Left ventricle myocardium inferior (tissue), 1 donor: ENCODE results near the gene PEX7. TPM values are rescaled to one million over a fixed set of nuclear protein-coding genes. Genes with fewer than 3 reads are reported as not detected.

Experiments used
- DNase-seq: peaks from one replicate; pipeline ENCODE4 v3.0.0-alpha.2; 2020
- H3K27ac ChIP-seq: fragments of 200-600 bp; replicated peaks from 2 replicates; pipeline ENCODE4 v1.8.0; 2021
- H3K27me3 ChIP-seq: fragments of 200-600 bp; 2 replicates; pipeline ENCODE4 v1.8.0; 2021; ENCODE audit warnings: low read depth
- H3K36me3 ChIP-seq: fragments of 200-600 bp; 2 replicates; pipeline ENCODE4 v1.8.0; 2021
- H3K4me1 ChIP-seq: fragments of 200-600 bp; 2 replicates; pipeline ENCODE4 v1.8.0; 2021
- H3K4me3 ChIP-seq: fragments of 200-600 bp; 2 replicates; pipeline ENCODE4 v1.8.0; 2021; ENCODE audit warnings: mild to moderate bottlenecking, moderate library complexity
- H3K9me3 ChIP-seq: fragments of 200-600 bp; replicated peaks from 2 replicates; pipeline ENCODE4 v1.8.0; 2021
- intact Hi-C: fragments of 100-400 bp; cut with micrococcal nuclease; formaldehyde crosslinking; loops from one replicate; pipeline ENCODE4 v1.11.0; 2022
- total RNA-seq: library from RNA; stranded (reverse); fragmentation: NEBNext Ultra II Directional; extraction: Animal tissue kit (Norgen Biotek cat#: 25700); gene quantifications from one replicate; pipeline ENCODE4 v1.2.1, GENCODE V29; 2021
- TF ChIP-seq, protein P1 (sequence below): fragments of 200-600 bp; IDR thresholded peaks from 2 replicates; pipeline ENCODE4 v1.8.0; 2021; ENCODE audit warnings: antibody characterized with exemption, mild to moderate bottlenecking, borderline replicate concordance
- donor health status: DM: no; HTN: yes; CAD: no; lungs with severe emphysema.

The PEX7 gene
- total RNA-seq, 1 donor from 2014 or later: 14.8 TPM

DNA sequence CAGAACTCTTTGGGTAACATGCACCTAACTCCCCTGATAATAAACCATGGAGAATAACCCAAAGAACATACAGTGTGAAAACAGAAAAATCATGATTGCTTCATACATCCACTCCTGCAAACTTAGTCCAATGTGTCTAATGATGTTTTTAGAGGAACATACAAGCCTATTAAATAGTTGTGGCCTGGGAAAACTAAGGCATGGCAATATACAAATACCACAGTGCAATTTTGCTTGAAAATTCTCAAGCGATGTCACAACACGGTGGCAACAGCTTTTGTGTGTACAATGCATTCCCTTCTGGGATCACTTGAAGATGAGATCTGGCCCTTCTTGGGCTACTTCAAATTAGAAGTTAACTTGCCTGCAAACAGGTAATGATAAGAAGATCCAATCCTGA, 46.8 kb upstream of the PEX7 start:
- TF ChIP-seq, protein P1, sequence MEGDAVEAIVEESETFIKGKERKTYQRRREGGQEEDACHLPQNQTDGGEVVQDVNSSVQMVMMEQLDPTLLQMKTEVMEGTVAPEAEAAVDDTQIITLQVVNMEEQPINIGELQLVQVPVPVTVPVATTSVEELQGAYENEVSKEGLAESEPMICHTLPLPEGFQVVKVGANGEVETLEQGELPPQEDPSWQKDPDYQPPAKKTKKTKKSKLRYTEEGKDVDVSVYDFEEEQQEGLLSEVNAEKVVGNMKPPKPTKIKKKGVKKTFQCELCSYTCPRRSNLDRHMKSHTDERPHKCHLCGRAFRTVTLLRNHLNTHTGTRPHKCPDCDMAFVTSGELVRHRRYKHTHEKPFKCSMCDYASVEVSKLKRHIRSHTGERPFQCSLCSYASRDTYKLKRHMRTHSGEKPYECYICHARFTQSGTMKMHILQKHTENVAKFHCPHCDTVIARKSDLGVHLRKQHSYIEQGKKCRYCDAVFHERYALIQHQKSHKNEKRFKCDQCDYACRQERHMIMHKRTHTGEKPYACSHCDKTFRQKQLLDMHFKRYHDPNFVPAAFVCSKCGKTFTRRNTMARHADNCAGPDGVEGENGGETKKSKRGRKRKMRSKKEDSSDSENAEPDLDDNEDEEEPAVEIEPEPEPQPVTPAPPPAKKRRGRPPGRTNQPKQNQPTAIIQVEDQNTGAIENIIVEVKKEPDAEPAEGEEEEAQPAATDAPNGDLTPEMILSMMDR: no peak
- H3K4me3 ChIP-seq: no peak overlapping the region
- peak overlapping the region; percentile 68 for H3K27ac ChIP-seq
- no peaks in the 10 kb centered on the region for H3K36me3 ChIP-seq
- H3K27me3 ChIP-seq: no peaks in the 10 kb centered on the region
- DNase-seq: no peak
- intact Hi-C loops: no loop called here
- H3K4me1 ChIP-seq: peaks cover 91% of the 10 kb centered on the region
- H3K9me3 ChIP-seq: no peaks in the 10 kb centered on the region

DNA sequence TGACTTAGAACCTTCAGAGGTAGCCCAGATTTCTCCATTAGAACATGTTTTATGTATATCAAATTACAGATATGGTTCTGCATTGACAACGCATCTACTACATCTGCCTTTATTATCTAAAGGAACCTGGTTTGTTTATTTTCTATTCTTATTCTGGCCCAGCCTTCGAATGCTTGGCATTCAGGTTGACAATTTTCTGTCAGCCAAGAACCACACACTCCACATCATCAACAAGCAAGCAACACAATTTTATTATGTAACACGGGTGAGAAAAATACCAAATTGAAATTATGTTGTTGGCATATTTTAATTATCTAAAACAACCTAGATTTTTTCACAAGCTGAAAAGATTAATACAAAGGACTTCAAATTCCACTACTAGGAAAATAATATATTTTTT, 44.7 kb upstream of the PEX7 start:
- intact Hi-C loops: no loop called here
- Histone ChIP-seq H3K4me3 (no peak overlapping the region), H3K27me3 (no peaks in the 10 kb centered on the region), H3K9me3 (no peaks in the 10 kb centered on the region), H3K4me1 (peaks cover 91% of the 10 kb centered on the region), H3K27ac (peak overlapping the region; percentile 65), H3K36me3 (no peaks in the 10 kb centered on the region)
- TF ChIP-seq, protein P1: no peak
- DNase-seq: no peak

DNA sequence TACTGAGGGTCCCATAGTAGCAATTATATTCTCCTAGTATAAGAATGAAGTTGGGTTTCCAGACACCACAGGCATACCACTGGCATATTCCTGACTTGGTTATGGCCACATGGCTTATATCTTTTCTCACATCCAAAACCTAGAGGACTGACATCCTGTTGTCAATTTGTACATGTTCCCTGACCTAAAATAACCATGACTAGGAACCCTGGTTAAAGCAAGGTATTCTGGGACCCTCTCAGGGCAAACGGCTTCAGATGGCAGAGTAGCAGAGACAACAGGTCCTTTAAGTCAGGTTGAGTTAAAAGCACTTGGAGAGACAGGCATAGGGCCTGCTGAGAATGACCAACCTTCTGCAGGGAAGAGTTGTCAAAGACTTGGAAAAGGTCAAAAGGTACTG, 42.7 kb upstream of the PEX7 start:
- Histone ChIP-seq H3K27me3 (no peaks in the 10 kb centered on the region), H3K4me1 (peaks cover 91% of the 10 kb centered on the region), H3K36me3 (no peaks in the 10 kb centered on the region), H3K9me3 (no peaks in the 10 kb centered on the region), H3K4me3 (no peak overlapping the region), H3K27ac (peak overlapping the region; percentile 60)
- intact Hi-C loops: no loop called here
- TF ChIP-seq, protein P1: no peak
- DNase-seq: no peak

DNA sequence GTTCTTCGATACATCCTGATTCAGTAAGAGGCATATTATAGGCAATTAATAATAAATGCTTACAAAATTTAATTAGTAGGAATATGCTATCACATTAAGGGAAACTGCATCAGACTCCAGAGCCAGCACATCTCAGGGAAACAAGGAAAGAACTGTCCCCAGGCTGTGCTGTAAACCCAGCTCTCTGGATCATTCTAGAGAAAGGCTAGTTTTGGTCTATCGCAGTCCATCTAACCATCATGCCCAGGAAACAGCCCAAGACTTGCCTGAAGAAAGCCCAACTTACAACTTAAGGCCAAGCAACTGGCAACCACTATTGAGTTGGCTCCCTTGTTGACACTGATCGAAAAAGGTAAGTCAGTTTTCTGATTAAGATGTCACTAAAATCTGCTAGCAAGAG, 41.4 kb upstream of the PEX7 start:
- H3K36me3 ChIP-seq: no peaks in the 10 kb centered on the region
- intact Hi-C loops: no loop called here
- TF ChIP-seq, protein P1: no peak
- H3K27me3 ChIP-seq: no peaks in the 10 kb centered on the region
- DNase-seq: no peak
- peak overlapping the region; percentile 22 for H3K27ac ChIP-seq
- H3K4me3 ChIP-seq: no peak overlapping the region
- H3K9me3 ChIP-seq: no peaks in the 10 kb centered on the region
- H3K4me1 ChIP-seq: peaks cover 93% of the 10 kb centered on the region

DNA sequence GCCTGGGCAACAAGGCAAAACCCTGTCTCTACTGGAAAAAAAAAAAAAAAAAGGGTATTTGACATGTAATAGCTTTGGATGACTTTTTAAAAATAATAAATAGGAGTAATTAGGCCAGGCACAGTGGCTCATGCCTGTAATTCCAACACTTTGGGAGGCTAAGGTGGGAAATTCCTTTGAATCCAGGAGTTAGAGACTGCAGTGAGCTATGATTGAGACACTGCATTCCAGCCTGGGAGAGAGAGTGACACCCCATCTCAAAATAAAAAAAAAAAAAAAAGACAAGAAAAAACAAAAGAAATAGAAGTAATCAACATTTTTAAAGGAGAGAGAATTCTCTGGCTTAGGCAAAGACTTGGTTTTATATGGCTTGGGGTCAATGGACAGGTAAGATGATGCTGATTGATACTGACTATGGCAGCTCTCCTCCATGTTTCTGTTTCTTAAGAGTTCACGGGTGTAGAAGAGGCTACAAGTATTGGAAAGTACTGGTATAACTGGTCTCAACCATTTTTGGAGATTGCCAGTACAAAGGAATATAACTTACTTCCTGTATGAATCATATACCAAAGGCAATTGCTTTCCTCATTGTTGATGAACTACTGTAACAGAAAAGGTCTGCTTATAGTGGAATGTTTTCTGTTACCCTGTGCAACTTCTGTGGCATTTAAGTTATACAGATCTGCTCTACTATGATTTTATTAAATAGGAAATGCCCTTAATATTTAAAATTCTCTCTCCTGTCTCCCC, 40.2 kb upstream of the PEX7 start:
- intact Hi-C loops: no loop called here
- Histone ChIP-seq H3K27me3 (no peaks in the 10 kb centered on the region), H3K4me1 (peaks cover 96% of the 10 kb centered on the region), H3K4me3 (no peak overlapping the region), H3K36me3 (no peaks in the 10 kb centered on the region), H3K9me3 (no peaks in the 10 kb centered on the region), H3K27ac (peak overlapping the region; percentile 58)
- no peak for DNase-seq
- TF ChIP-seq, protein P1: no peak
